Bronchial epithelial cell (primary cell): ENCODE data around the gene PLOD2. TPM values are rescaled to one million over a fixed set of nuclear protein-coding genes. Genes with fewer than 3 reads are reported as not detected.

Experiments used
- DNase-seq: peaks from one replicate; pipeline ENCODE4 v3.0.0-alpha.2; 2010; ENCODE audit warnings: low read depth
- FAIRE-seq: peaks from 2 replicates; lab custom pipeline; 2011; peaks lifted over from hg19 to GRCh38; lab: Jason Lieb, UNC
- H3K27me3 ChIP-seq: 2 replicates; pipeline ENCODE4 v1.5.1; 2011; ENCODE audit warnings: low read length; ENCODE audit not compliant: control insufficient read depth, insufficient read depth
- H3K36me3 ChIP-seq: 2 replicates; pipeline ENCODE4 v1.5.1; 2011; ENCODE audit warnings: low read length; ENCODE audit not compliant: control insufficient read depth, insufficient read depth
- H3K4me3 ChIP-seq: 2 replicates; pipeline ENCODE4 v1.5.1; 2011; ENCODE audit warnings: mild to moderate bottlenecking, low read depth, low read length, control low read depth
- total RNA-seq: library from RNA; depleted of rRNA; stranded (reverse); fragments of >200 nt; gene quantifications from 2 replicates; pipeline ENCODE4 v1.2.1, GENCODE V29; 2014
- TF ChIP-seq, protein P1 (sequence below): IDR thresholded peaks from 2 replicates; pipeline ENCODE4 v1.5.1; 2011; ENCODE audit warnings: mild to moderate bottlenecking, moderate library complexity, low read length, control low read depth, inconsistent platforms; ENCODE audit not compliant: insufficient read depth, severe bottlenecking

PLOD2 gene
- total RNA-seq, 1 donor from 2014 or later, result 36.6 TPM

DNA sequence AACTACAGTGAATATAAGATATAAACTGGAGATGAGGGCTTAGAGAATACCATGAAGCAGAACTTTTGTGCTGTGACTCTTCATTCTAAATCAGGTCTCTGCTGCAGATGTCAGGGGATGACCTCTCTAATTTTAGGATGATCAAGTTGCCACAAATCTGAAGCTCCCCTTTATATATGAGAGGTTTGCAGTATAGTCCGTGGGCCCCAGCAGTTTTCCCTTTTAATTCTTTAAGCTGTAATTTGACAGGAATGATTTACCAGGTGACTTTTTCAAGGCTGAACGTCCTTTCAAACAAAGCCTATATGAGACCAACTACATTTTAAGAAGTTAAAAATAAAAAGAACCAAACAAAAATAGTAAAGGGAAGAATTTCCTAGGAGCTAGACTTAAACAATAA, 4.9 kb upstream of the PLOD2 start:
- Histone ChIP-seq H3K27me3 (no peaks in the 10 kb centered on the region), H3K36me3 (no peaks in the 10 kb centered on the region), H3K4me3 (no peak overlapping the region)
- TF ChIP-seq, protein P1, sequence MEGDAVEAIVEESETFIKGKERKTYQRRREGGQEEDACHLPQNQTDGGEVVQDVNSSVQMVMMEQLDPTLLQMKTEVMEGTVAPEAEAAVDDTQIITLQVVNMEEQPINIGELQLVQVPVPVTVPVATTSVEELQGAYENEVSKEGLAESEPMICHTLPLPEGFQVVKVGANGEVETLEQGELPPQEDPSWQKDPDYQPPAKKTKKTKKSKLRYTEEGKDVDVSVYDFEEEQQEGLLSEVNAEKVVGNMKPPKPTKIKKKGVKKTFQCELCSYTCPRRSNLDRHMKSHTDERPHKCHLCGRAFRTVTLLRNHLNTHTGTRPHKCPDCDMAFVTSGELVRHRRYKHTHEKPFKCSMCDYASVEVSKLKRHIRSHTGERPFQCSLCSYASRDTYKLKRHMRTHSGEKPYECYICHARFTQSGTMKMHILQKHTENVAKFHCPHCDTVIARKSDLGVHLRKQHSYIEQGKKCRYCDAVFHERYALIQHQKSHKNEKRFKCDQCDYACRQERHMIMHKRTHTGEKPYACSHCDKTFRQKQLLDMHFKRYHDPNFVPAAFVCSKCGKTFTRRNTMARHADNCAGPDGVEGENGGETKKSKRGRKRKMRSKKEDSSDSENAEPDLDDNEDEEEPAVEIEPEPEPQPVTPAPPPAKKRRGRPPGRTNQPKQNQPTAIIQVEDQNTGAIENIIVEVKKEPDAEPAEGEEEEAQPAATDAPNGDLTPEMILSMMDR, result no peak
- DNase-seq (no peak), FAIRE-seq (no peak)

DNA sequence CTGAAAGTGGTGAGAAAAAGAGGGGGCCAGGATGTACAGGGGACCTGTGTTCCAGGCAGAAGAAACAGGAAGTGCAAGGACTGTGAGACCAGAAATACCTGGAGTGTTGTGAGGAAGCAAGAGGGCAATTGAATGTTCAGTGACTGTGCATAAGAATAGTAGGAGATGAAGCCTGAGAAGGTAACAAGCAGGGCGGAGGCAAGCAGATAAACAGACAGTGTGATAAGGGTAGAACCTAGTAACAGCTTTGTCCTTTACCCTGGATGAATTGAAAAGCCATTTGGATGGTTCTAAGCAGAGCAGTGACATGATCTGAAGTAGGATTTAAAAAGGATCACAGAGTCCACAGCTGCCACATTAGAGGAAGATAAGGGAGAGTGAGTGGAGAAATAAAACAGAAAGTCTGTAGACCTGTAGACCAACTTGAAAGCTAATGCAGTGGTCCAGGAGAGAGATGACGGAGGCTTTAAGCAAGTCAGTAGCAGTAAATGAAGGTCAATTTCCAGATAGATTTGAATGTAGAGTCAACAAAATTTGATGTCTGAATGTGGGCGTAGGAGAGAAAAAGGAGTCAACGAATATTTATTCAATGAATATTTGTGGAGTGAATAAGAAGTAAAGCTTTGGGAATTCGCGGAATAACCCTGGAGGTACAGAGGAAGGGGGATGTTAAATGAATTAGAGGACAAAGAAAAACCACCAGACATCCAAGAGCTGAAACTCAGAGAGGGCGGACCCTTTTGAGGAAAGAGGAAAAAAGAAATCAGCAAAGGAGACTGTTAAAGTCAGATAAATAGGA, 4.2 kb upstream of the PLOD2 start:
- Histone ChIP-seq H3K36me3 (no peaks in the 10 kb centered on the region), H3K4me3 (no peak overlapping the region), H3K27me3 (no peaks in the 10 kb centered on the region)
- DNase-seq (peak; percentile 76), FAIRE-seq (no peak)
- TF ChIP-seq, protein P1, result no peak

DNA sequence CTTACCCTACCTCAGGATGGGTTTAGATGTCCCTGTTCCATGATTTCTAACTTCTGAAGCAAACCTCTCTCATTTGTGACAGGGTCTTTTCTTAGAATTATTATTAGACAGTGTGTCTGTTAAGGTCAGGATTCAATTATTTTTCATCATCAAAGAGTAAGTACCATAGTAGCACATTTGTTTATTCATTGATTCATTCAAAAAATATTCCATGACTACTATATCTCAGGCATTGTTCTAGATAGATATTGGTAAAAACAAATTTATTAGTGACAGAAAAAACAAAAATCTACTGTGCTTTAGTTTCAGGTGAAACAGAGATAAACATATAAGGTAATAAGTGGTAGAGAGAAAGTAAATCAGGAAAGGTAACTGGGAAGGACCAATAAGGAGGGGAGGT, 3.5 kb upstream of the PLOD2 start:
- no peak overlapping the region for H3K4me3 ChIP-seq
- DNase-seq (peak; percentile 46), FAIRE-seq (no peak)
- no peaks in the 10 kb centered on the region for H3K36me3 ChIP-seq
- H3K27me3 ChIP-seq, result no peaks in the 10 kb centered on the region
- TF ChIP-seq, protein P1, result no peak

DNA sequence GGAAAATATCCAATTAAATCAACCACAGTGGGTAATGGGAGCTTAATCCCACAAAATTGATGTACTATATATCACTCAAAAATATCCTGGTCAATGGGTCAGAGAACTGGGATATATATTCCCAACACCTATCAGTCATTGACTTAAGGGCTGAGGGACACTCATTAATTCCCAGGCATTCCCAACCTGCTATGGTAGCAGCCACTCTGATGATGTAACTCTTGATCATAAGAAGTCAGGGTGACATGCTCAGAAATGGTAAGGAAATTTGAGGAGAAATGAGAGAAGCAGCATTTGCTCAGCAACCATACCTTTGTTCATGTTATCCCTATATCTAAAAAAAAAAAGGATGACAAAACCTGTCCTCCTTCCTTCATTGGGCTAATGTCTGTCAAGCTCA, 3.1 kb upstream of the PLOD2 start:
- Histone ChIP-seq H3K36me3 (no peaks in the 10 kb centered on the region), H3K27me3 (no peaks in the 10 kb centered on the region), H3K4me3 (no peak overlapping the region)
- FAIRE-seq (no peak), DNase-seq (peak; percentile 68)
- TF ChIP-seq, protein P1, result no peak

DNA sequence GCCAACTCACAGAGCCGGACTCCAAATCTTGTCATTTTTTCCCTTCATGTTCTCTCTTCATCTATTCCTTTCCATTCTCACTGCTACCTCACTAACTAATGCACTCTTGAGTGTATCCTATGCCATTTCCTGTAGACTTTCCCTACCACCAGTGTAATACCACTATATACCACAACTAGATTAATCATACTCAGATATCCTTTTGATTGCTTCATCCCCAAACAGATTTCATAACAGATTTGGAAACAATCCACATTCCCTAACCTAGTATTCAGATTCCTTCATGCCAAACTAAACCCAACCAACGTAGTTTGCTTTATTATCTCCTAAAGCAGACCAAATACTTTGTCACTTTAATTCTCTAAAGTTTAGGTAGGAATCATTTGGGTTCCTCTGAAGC, 2.6 kb upstream of the PLOD2 start:
- H3K27me3 ChIP-seq, result no peaks in the 10 kb centered on the region
- FAIRE-seq, result no peak
- H3K36me3 ChIP-seq, result no peaks in the 10 kb centered on the region
- peak; percentile 97 for DNase-seq
- H3K4me3 ChIP-seq, result no peak overlapping the region
- TF ChIP-seq, protein P1, result peak; percentile 20
